Measurements from ENCODE around the gene SLC30A9. TPM values are rescaled to one million over a fixed set of nuclear protein-coding genes. Genes with fewer than 3 reads are reported as not detected.

Gene SLC30A9
- total RNA-seq, 1 donor from 2014 or later: 124 TPM

- DNase-seq (ENCODE audit: low read depth): no peak
These were observed 146.0 kb downstream of the SLC30A9 start for GRCh38 chr4:42136371-42136770.

Other genes starting within 250 kb of the SLC30A9 start
- not detected in 2 replicates for gene PHOX2B, start 241.8 kb upstream of the SLC30A9 start, total RNA-seq
- gene TMEM33, start 55.1 kb upstream of the SLC30A9 start, total RNA-seq: 60.9 and 95.3 TPM in 2 replicates
- gene DCAF4L1, start 8.8 kb upstream of the SLC30A9 start, total RNA-seq: 0.15 TPM in 1 of 2 replicates, not detected in the other
- gene BEND4, start 162.1 kb downstream of the SLC30A9 start, total RNA-seq: not detected in 2 replicates